Activated CD8-positive, alpha-beta T cell treated with anti-CD3 and anti-CD28 coated beads, Interleukin-2, amount 10 ng/mL, durations not matched to agents 7 days and 5 days (primary cell): ENCODE measurements around the gene TNS4. TPM values are rescaled to one million over a fixed set of nuclear protein-coding genes. Genes with fewer than 3 reads are reported as not detected.

Source experiments
- ATAC-seq: fragments of 150-1000 bp; cut with Tn5 transposase; one replicate; pipeline ENCODE4 v1.10.0; 2021; ENCODE audit warnings: moderate library complexity
- CTCF ChIA-PET: fragments of 350-600 bp; sonication (Branson Sonifier 250); formaldehyde crosslinking; loops from one replicate; lab custom pipeline; 2021; ENCODE audit warnings: antibody characterized with exemption; lab: Charles Lee
- POLR2A ChIA-PET: fragments of 350-600 bp; sonication (Branson Sonifier 250); formaldehyde crosslinking; loops from one replicate; lab custom pipeline; 2021; ENCODE audit warnings: antibody characterized with exemption; lab: Charles Lee
- DNase-seq: peaks from one replicate; pipeline ENCODE4 v3.0.0-alpha.2; 2020
- H3K27ac Mint-ChIP-seq: one replicate; pipeline ENCODE4 v1.8.0; 2021; ENCODE audit warnings: mild to moderate bottlenecking, mixed read lengths
- H3K27me3 Mint-ChIP-seq: one replicate; pipeline ENCODE4 v1.8.0; 2021; ENCODE audit warnings: low read depth, mixed read lengths
- H3K36me3 Mint-ChIP-seq: one replicate; pipeline ENCODE4 v1.8.0; 2021; ENCODE audit warnings: low read depth, mixed read lengths
- H3K4me1 Mint-ChIP-seq: one replicate; pipeline ENCODE4 v1.8.0; 2021; ENCODE audit warnings: low read depth, mixed read lengths
- H3K4me3 Mint-ChIP-seq: one replicate; pipeline ENCODE4 v1.8.0; 2021; ENCODE audit warnings: mild to moderate bottlenecking, mixed read lengths
- H3K9me3 Mint-ChIP-seq: one replicate; pipeline ENCODE4 v1.8.0; 2022; ENCODE audit warnings: mixed read lengths; ENCODE audit not compliant: insufficient read depth
- total RNA-seq, 2 experiments: library from RNA; stranded (reverse); gene quantifications; one replicate each; pipeline ENCODE4 v1.2.3, GENCODE V29; 2021

The TNS4 gene
- total RNA-seq, 2 experiments from 2014 or later: 8.4 to 9.0 TPM

- peak overlapping the region; percentile 78 for H3K27ac Mint-ChIP-seq
- DNase-seq (no peak), ATAC-seq (no peak)
- POLR2A ChIA-PET: interaction anchor here (0.8 to 1.1 kb wide), 2 partner anchors 40 to 168 kb away, joined by 3 read pairs; no protein-coding TSS in a partner anchor
- no peak overlapping the region for H3K4me3 Mint-ChIP-seq
- H3K9me3 Mint-ChIP-seq: no peaks in the 10 kb centered on the region
- CTCF ChIA-PET: interaction anchor here (1.9 to 2.9 kb wide), 2 partner anchors 15 to 42 kb away, joined by 13 to 16 read pairs; no protein-coding TSS in a partner anchor
- no peaks in the 10 kb centered on the region for H3K36me3 Mint-ChIP-seq
- no peaks in the 10 kb centered on the region for H3K27me3 Mint-ChIP-seq
- H3K4me1 Mint-ChIP-seq: peaks cover 54% of the 10 kb centered on the region
Measured at GRCh38 chr17:40490982-40491381, 10.4 kb downstream of the TNS4 start.

- Mint-ChIP-seq H3K4me3 (peak overlapping the region; percentile 22), H3K36me3 (no peaks in the 10 kb centered on the region), H3K4me1 (peaks cover 57% of the 10 kb centered on the region), H3K27ac (peak overlapping the region; percentile 78), H3K27me3 (no peaks in the 10 kb centered on the region), H3K9me3 (no peaks in the 10 kb centered on the region)
- ChIA-PET POLR2A (interaction anchor here (0.6 to 1.1 kb wide), 4 partner anchors 10 to 47 kb away, joined by 3 to 4 read pairs (median 3); no protein-coding TSS in a partner anchor), CTCF (interaction anchor here (0.7 to 2.9 kb wide), 5 partner anchors 9 to 43 kb away, joined by 3 to 16 read pairs (median 4); no protein-coding TSS in a partner anchor)
- peak; percentile 34 for DNase-seq
- ATAC-seq: no peak
Measured at GRCh38 chr17:40490289-40490853, 11.1 kb downstream of the TNS4 start.

GRCh38 chr17:40487371-40488020 lies 13.9 kb downstream of the TNS4 start:
- Mint-ChIP-seq H3K27me3 (no peaks in the 10 kb centered on the region), H3K4me1 (peaks cover 78% of the 10 kb centered on the region), H3K36me3 (no peaks in the 10 kb centered on the region), H3K4me3 (no peak overlapping the region), H3K27ac (peak overlapping the region; percentile 69), H3K9me3 (no peaks in the 10 kb centered on the region)
- ChIA-PET CTCF (interaction anchor here (1.1 to 1.7 kb wide), 2 partner anchors 11 to 45 kb away, joined by 5 read pairs; no protein-coding TSS in a partner anchor), POLR2A (interaction anchor here (1.3 to 1.4 kb wide), 4 partner anchors 8 to 53 kb away, joined by 3 to 5 read pairs (median 4); no protein-coding TSS in a partner anchor)
- no peak for ATAC-seq
- no peak for DNase-seq

- Mint-ChIP-seq H3K27ac (peak overlapping the region; percentile 69), H3K36me3 (no peaks in the 10 kb centered on the region), H3K4me1 (peaks cover 84% of the 10 kb centered on the region), H3K9me3 (no peaks in the 10 kb centered on the region), H3K4me3 (no peak overlapping the region), H3K27me3 (no peaks in the 10 kb centered on the region)
- POLR2A ChIA-PET: interaction anchor here (0.6 to 1.3 kb wide), 2 partner anchors 53 to 284 kb away, joined by 3 read pairs; no protein-coding TSS in a partner anchor
- no peak for ATAC-seq
- CTCF ChIA-PET: interaction anchor here (0.8 to 1.7 kb wide), 2 partner anchors 11 to 46 kb away, joined by 3 to 5 read pairs; no protein-coding TSS in a partner anchor
- no peak for DNase-seq
Measured at GRCh38 chr17:40486522-40487370, 14.7 kb downstream of the TNS4 start.

GRCh38 chr17:40485851-40486521 lies 15.4 kb downstream of the TNS4 start:
- H3K27ac Mint-ChIP-seq: peak overlapping the region; percentile 40
- ATAC-seq: no peak
- no peaks in the 10 kb centered on the region for H3K9me3 Mint-ChIP-seq
- POLR2A ChIA-PET: interaction anchor here (0.6 kb wide), 1 partner anchor 285 kb away, joined by 3 read pairs; no protein-coding TSS in a partner anchor
- peaks cover 86% of the 10 kb centered on the region for H3K4me1 Mint-ChIP-seq
- H3K36me3 Mint-ChIP-seq: no peaks in the 10 kb centered on the region
- H3K27me3 Mint-ChIP-seq: no peaks in the 10 kb centered on the region
- DNase-seq: no peak
- CTCF ChIA-PET: interaction anchor here (0.8 to 1.8 kb wide), 4 partner anchors 10 to 48 kb away, joined by 3 to 10 read pairs (median 4); no protein-coding TSS in a partner anchor
- H3K4me3 Mint-ChIP-seq: no peak overlapping the region

- DNase-seq: no peak
- ATAC-seq: no peak
- CTCF ChIA-PET: interaction anchor here (1.1 to 1.8 kb wide), 4 partner anchors 9 to 49 kb away, joined by 3 to 10 read pairs (median 4); no protein-coding TSS in a partner anchor
- POLR2A ChIA-PET: interaction anchor here (0.6 kb wide), 1 partner anchor 77 kb away, joined by 3 read pairs; no protein-coding TSS in a partner anchor
- Mint-ChIP-seq H3K4me1 (peaks cover 86% of the 10 kb centered on the region), H3K9me3 (no peaks in the 10 kb centered on the region), H3K4me3 (no peak overlapping the region), H3K27ac (no peak overlapping the region), H3K27me3 (no peaks in the 10 kb centered on the region), H3K36me3 (peaks cover 2% of the 10 kb centered on the region)
Measured at GRCh38 chr17:40484973-40485530, 16.4 kb downstream of the TNS4 start.

- H3K27ac Mint-ChIP-seq: no peak overlapping the region
- POLR2A ChIA-PET: interaction anchor here (0.6 to 1.5 kb wide), 2 partner anchors 33 to 77 kb away, joined by 3 to 5 read pairs; no protein-coding TSS in a partner anchor
Measured at GRCh38 chr17:40484285-40484972, 17.0 kb downstream of the TNS4 start.

GRCh38 chr17:40483679-40484078 lies 17.7 kb downstream of the TNS4 start:
- Mint-ChIP-seq H3K9me3 (no peaks in the 10 kb centered on the region), H3K4me3 (no peak overlapping the region), H3K36me3 (peaks cover 6% of the 10 kb centered on the region), H3K27ac (peak overlapping the region; percentile 48), H3K27me3 (no peaks in the 10 kb centered on the region), H3K4me1 (peaks cover 86% of the 10 kb centered on the region)
- no peak for DNase-seq
- ATAC-seq: no peak
- POLR2A ChIA-PET: interaction anchor here (1.5 kb wide), 1 partner anchor 33 kb away, joined by 5 read pairs; no protein-coding TSS in a partner anchor
- CTCF ChIA-PET: no interaction called here

More at GRCh38 chr17:40484285-40484972, 17.0 kb downstream of the TNS4 start:
- Mint-ChIP-seq H3K4me1 (peaks cover 86% of the 10 kb centered on the region), H3K4me3 (no peak overlapping the region), H3K9me3 (no peaks in the 10 kb centered on the region), H3K36me3 (peaks cover 2% of the 10 kb centered on the region), H3K27me3 (no peaks in the 10 kb centered on the region)
- CTCF ChIA-PET: interaction anchor here (0.8 to 1.8 kb wide), 4 partner anchors 8 to 34 kb away, joined by 3 to 10 read pairs (median 5); no protein-coding TSS in a partner anchor
- ATAC-seq (no peak), DNase-seq (no peak)

GRCh38 chr17:40482722-40483121 lies 18.7 kb downstream of the TNS4 start:
- H3K36me3 Mint-ChIP-seq: peaks cover 9% of the 10 kb centered on the region
- peaks cover 82% of the 10 kb centered on the region for H3K4me1 Mint-ChIP-seq
- H3K27ac Mint-ChIP-seq: peak overlapping the region; percentile 76
- no peaks in the 10 kb centered on the region for H3K27me3 Mint-ChIP-seq
- H3K9me3 Mint-ChIP-seq: no peaks in the 10 kb centered on the region
- DNase-seq (no peak), ATAC-seq (no peak)
- ChIA-PET CTCF (interaction anchor here (1.1 kb wide), 1 partner anchor 51 kb away, joined by 3 read pairs; no protein-coding TSS in a partner anchor), POLR2A (interaction anchor here (1.5 kb wide), 1 partner anchor 34 kb away, joined by 5 read pairs; no protein-coding TSS in a partner anchor)
- H3K4me3 Mint-ChIP-seq: no peak overlapping the region
